HuH-7 (cell line): ENCODE results near the gene AKAP10.
"Not testable (repeated sequence)": the region's sequence is repeated elsewhere in the genome, so short reads cannot be mapped to it uniquely, and the experiment has no call there.

Source experiments
- DNase-seq: peaks from one replicate; pipeline ENCODE4 v3.0.0; 2011; ENCODE audit warnings: low spot score

AKAP10 gene

DNA sequence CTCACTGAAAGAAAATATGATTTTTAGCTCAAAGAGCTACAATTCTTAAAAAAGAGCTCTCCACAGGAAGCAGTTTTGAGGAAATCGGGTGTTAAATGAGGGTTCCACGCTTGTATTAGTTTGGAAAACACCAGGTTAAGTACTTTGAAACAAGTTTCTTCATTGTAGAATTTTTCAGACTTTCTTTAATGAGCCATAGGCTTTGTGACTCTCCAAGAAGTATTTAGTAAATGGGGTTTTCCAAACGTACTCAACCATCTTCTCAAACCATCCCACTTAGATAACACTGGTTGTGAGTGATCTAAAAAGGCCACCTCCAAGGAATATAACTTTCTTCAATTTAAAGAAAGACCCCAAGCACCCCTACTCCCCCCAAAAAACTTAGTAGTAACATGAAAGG lies 112.6 kb downstream of the AKAP10 start:
- DNase-seq, result no peak

DNA sequence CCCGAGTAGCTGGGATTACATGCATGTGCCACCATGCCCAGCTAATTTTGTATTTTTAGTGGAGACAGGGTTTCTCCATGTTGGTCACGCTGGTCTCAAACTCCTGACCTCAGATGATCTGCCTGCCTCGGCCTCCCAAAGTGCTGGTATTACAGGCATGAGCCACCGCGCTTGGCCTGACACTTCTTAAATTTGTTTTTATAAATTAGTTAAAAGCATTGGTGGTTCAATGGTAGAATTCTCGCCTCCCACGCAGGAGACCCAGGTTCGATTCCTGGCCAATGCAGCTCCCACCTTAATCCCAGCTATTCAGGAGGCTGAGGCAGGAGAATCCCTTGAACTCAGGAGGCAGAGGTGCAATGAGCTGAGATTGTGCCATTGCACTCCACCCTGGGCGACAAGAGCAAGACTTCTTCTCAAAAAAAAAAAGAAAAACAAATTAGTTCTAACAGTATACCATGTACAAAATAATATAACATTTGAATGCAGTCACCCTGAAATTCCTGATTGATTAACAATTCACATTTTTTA lies 116.9 kb downstream of the AKAP10 start:
- not testable (repeated sequence) for DNase-seq

DNA sequence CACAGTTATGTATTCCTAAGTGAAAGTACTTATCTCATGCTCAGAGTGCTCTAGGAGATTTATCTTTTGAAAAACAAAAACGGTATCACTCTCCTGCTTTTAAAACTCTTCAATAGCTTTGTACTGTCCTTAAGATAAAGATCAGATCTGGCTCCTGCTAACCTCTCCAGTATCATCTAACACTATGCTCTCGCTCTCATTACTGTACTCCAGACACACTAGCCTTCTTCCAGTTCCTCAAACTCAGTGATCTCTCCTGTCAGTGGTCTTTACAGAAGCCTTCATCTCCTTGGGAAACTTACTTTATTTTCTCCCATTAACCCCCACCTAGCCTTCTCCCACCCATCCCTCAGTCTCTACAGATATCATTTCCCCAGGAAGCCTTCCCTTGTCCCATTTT lies 120.0 kb downstream of the AKAP10 start:
- no peak for DNase-seq
